ENCODE data around the gene CTR9. TPM values are rescaled to one million over a fixed set of nuclear protein-coding genes. Genes with fewer than 3 reads are reported as not detected.
A peak's percentile ranks its signal among the peaks of the same experiment; 100 is the strongest.

Gene CTR9
- total and polyA plus RNA-seq, 2 experiments from 2014 or later = 29.0 to 32.7 TPM

GRCh38 chr11:10749476-10749875, 1.6 kb upstream of the CTR9 start:
- TF ChIP-seq, protein P1, sequence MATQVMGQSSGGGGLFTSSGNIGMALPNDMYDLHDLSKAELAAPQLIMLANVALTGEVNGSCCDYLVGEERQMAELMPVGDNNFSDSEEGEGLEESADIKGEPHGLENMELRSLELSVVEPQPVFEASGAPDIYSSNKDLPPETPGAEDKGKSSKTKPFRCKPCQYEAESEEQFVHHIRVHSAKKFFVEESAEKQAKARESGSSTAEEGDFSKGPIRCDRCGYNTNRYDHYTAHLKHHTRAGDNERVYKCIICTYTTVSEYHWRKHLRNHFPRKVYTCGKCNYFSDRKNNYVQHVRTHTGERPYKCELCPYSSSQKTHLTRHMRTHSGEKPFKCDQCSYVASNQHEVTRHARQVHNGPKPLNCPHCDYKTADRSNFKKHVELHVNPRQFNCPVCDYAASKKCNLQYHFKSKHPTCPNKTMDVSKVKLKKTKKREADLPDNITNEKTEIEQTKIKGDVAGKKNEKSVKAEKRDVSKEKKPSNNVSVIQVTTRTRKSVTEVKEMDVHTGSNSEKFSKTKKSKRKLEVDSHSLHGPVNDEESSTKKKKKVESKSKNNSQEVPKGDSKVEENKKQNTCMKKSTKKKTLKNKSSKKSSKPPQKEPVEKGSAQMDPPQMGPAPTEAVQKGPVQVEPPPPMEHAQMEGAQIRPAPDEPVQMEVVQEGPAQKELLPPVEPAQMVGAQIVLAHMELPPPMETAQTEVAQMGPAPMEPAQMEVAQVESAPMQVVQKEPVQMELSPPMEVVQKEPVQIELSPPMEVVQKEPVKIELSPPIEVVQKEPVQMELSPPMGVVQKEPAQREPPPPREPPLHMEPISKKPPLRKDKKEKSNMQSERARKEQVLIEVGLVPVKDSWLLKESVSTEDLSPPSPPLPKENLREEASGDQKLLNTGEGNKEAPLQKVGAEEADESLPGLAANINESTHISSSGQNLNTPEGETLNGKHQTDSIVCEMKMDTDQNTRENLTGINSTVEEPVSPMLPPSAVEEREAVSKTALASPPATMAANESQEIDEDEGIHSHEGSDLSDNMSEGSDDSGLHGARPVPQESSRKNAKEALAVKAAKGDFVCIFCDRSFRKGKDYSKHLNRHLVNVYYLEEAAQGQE (IDR thresholded peaks at IDR 0.05; ENCODE audit: unreplicated experiment) = no peak
- TF ChIP-seq EZH2phosphoT487 (IDR thresholded peaks at IDR 0.05; ENCODE audit: unreplicated experiment) (no peak), STAT1 (IDR thresholded peaks at IDR 0.05; ENCODE audit: unreplicated experiment) (no peak), CTCF (conservative IDR thresholded peaks at IDR 0.05; ENCODE audit: low read depth in 2 of 2) (no peak), EZH2 (IDR thresholded peaks at IDR 0.05; ENCODE audit: low read depth, unreplicated experiment) (no peak), JUNB (IDR thresholded peaks at IDR 0.05; ENCODE audit: unreplicated experiment) (no peak), POLR2AphosphoS5 (IDR thresholded peaks at IDR 0.05; ENCODE audit: low read depth) (no peak), ETS1 (IDR thresholded peaks at IDR 0.05) (no peak), ZNF331 (CRISPR knock-in tag; IDR thresholded peaks at IDR 0.05; ENCODE audit: low read depth) (no peak), ZNF114 (CRISPR knock-in tag; IDR thresholded peaks at IDR 0.05) (no peak), NANOG (IDR thresholded peaks at IDR 0.05; ENCODE audit: borderline replicate concordance) (no peak), CREB1 (CRISPR knock-in tag; IDR thresholded peaks at IDR 0.05; ENCODE audit: low read depth) (no peak)
- TF ChIP-seq, protein P2, sequence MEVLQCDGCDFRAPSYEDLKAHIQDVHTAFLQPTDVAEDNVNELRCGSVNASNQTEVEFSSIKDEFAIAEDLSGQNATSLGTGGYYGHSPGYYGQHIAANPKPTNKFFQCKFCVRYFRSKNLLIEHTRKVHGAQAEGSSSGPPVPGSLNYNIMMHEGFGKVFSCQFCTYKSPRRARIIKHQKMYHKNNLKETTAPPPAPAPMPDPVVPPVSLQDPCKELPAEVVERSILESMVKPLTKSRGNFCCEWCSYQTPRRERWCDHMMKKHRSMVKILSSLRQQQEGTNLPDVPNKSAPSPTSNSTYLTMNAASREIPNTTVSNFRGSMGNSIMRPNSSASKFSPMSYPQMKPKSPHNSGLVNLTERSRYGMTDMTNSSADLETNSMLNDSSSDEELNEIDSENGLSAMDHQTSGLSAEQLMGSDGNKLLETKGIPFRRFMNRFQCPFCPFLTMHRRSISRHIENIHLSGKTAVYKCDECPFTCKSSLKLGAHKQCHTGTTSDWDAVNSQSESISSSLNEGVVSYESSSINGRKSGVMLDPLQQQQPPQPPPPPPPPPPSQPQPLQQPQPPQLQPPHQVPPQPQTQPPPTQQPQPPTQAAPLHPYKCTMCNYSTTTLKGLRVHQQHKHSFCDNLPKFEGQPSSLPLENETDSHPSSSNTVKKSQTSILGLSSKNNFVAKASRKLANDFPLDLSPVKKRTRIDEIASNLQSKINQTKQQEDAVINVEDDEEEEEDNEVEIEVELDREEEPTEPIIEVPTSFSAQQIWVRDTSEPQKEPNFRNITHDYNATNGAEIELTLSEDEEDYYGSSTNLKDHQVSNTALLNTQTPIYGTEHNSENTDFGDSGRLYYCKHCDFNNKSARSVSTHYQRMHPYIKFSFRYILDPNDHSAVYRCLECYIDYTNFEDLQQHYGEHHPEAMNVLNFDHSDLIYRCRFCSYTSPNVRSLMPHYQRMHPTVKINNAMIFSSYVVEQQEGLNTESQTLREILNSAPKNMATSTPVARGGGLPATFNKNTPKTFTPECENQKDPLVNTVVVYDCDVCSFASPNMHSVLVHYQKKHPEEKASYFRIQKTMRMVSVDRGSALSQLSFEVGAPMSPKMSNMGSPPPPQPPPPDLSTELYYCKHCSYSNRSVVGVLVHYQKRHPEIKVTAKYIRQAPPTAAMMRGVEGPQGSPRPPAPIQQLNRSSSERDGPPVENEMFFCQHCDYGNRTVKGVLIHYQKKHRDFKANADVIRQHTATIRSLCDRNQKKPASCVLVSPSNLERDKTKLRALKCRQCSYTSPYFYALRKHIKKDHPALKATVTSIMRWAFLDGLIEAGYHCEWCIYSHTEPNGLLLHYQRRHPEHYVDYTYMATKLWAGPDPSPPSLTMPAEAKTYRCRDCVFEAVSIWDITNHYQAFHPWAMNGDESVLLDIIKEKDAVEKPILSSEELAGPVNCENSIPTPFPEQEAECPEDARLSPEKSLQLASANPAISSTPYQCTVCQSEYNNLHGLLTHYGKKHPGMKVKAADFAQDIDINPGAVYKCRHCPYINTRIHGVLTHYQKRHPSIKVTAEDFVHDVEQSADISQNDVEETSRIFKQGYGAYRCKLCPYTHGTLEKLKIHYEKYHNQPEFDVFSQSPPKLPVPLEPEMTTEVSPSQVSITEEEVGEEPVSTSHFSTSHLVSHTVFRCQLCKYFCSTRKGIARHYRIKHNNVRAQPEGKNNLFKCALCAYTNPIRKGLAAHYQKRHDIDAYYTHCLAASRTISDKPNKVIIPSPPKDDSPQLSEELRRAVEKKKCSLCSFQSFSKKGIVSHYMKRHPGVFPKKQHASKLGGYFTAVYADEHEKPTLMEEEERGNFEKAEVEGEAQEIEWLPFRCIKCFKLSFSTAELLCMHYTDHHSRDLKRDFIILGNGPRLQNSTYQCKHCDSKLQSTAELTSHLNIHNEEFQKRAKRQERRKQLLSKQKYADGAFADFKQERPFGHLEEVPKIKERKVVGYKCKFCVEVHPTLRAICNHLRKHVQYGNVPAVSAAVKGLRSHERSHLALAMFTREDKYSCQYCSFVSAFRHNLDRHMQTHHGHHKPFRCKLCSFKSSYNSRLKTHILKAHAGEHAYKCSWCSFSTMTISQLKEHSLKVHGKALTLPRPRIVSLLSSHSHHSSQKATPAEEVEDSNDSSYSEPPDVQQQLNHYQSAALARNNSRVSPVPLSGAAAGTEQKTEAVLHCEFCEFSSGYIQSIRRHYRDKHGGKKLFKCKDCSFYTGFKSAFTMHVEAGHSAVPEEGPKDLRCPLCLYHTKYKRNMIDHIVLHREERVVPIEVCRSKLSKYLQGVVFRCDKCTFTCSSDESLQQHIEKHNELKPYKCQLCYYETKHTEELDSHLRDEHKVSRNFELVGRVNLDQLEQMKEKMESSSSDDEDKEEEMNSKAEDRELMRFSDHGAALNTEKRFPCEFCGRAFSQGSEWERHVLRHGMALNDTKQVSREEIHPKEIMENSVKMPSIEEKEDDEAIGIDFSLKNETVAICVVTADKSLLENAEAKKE (CRISPR knock-in tag; IDR thresholded peaks at IDR 0.05) = no peak
- peak overlapping the region; percentile 19; the same call in 2 of the 3 replicates for H3K4me3 Mint-ChIP-seq

More at GRCh38 chr11:10749476-10749875, 1.6 kb upstream of the CTR9 start:
- H4K20me1 ChIP-seq (replicated peaks; ENCODE audit: insufficient read depth) = 0 out of 2 replicates have a peak, but pooled peaks cover 5% of the 10 kb centered on the region
- Mint-ChIP-seq H3K27me3 (ENCODE audit: insufficient read depth, low read depth, poor library complexity) (no peaks in the 10 kb centered on the region), H3K9me3 (no peaks in the 10 kb centered on the region), H3K4me1 (peaks cover 4% of the 10 kb centered on the region; the same call in 2 of the 3 replicates), H3K27ac (no peak overlapping the region), H3K36me3 (ENCODE audit: low read depth) (no peaks in the 10 kb centered on the region)
- H3K36me3 ChIP-seq (ENCODE audit: insufficient read depth) = no peaks in the 10 kb centered on the region
- ATAC-seq (no peak), DNase-seq (ENCODE audit: low spot score) (no peak)
- no peak overlapping the region for H3K27ac ChIP-seq (ENCODE audit: low read depth)
- peaks cover 7% of the 10 kb centered on the region for H3K4me1 ChIP-seq (ENCODE audit: insufficient read depth)
- 0 out of 2 replicates have a peak, but pooled peaks cover 3% of the 10 kb centered on the region for H3F3A ChIP-seq (replicated peaks; ENCODE audit: low read depth)
- H3K4me2 ChIP-seq = no peak overlapping the region
- no peak overlapping the region for H3K4me3 ChIP-seq
- H3K79me2 ChIP-seq (replicated peaks; ENCODE audit: insufficient read depth) = peaks cover 18% of the 10 kb centered on the region
- H3K9me2 ChIP-seq (ENCODE audit: insufficient read depth) = no peaks in the 10 kb centered on the region
- no peak overlapping the region for H2AFZ ChIP-seq
- no peaks in the 10 kb centered on the region for H3K27me3 ChIP-seq (ENCODE audit: insufficient read depth)

Measured in GM23338 (cell line).